Measurements from ENCODE around the gene S100A11. TPM values are rescaled to one million over a fixed set of nuclear protein-coding genes. Genes with fewer than 3 reads are reported as not detected.

The S100A11 gene
- polyA plus RNA-seq, 1 of the 3 experiments (the other 2 are of a cell fraction), result 736 TPM

GRCh38 chr1:151998611-151999362 is 38.0 kb downstream of the S100A11 start:
- Histone ChIP-seq H3K27me3 (ENCODE audit: insufficient read depth) (peaks cover 15% of the 10 kb centered on the region), H3K4me3 (ENCODE audit: low read depth in 2 of 2, low read length in 1 of 2) (no peak overlapping the region), H3K79me2 (ENCODE audit: insufficient read depth) (no peaks in the 10 kb centered on the region), H3K36me3 (replicated peaks in 1 of 2; ENCODE audit: control insufficient read depth in 1 of 2, insufficient read depth in 2 of 2, low read length in 1 of 2) (no peaks in the 10 kb centered on the region), H3K9me3 (no peaks in the 10 kb centered on the region), H3K9ac (no peak overlapping the region), H2AFZ (ENCODE audit: low read depth) (no peak overlapping the region), H3K27ac (ENCODE audit: low read depth in 2 of 2, low read length in 1 of 2) (no peak overlapping the region), H4K20me1 (ENCODE audit: insufficient read depth) (peaks cover 4% of the 10 kb centered on the region; the same call in 1 of the 2 replicates), H3K4me2 (no peak overlapping the region), H3K9me2 (no peaks in the 10 kb centered on the region), H3K4me1 (ENCODE audit: control insufficient read depth in 1 of 2, insufficient read depth in 2 of 2, low read depth in 1 of 2, low read length in 1 of 2) (peaks cover 4 to 8% of the 10 kb centered on the region in 2 experiments; a peak in 3 of 4 replicates), H3F3A (replicated peaks; ENCODE audit: insufficient read depth) (peaks cover 25% of the 10 kb centered on the region)
- TF ChIP-seq MEF2A (IDR thresholded peaks at IDR 0.05; ENCODE audit: borderline replicate concordance, low read depth) (no peak), TCF12 (IDR thresholded peaks at IDR 0.05) (no peak), GABPA (IDR thresholded peaks at IDR 0.05; ENCODE audit: low read depth) (no peak), RAD21 (IDR thresholded peaks at IDR 0.05; ENCODE audit: low read length) (no peak)
- DNase-seq, result no peak
- CTCF ChIA-PET, result interaction anchor here (0.8 to 8.2 kb wide), 6 partner anchors 11 to 109 kb away, joined by 3 to 172 read pairs (median 4); no protein-coding TSS in a partner anchor
- POLR2A ChIA-PET, result no interaction called here

- Histone ChIP-seq H3K27me3 (ENCODE audit: insufficient read depth) (peaks cover under 1% of the 10 kb centered on the region; the same call in 1 of the 2 replicates), H3K27ac (ENCODE audit: low read depth in 2 of 2, low read length in 1 of 2) (no peak overlapping the region), H4K20me1 (ENCODE audit: insufficient read depth) (peaks cover 4% of the 10 kb centered on the region; the same call in 1 of the 2 replicates), H3K36me3 (replicated peaks in 1 of 2; ENCODE audit: control insufficient read depth in 1 of 2, insufficient read depth in 2 of 2, low read length in 1 of 2) (no peaks in the 10 kb centered on the region), H3K9me2 (no peaks in the 10 kb centered on the region), H3K9me3 (no peaks in the 10 kb centered on the region), H3K4me1 (ENCODE audit: control insufficient read depth in 1 of 2, insufficient read depth in 2 of 2, low read depth in 1 of 2, low read length in 1 of 2) (peaks cover 5 to 8% of the 10 kb centered on the region in 2 experiments; a peak in 3 of 4 replicates), H2AFZ (ENCODE audit: low read depth) (no peak overlapping the region), H3K4me2 (no peak overlapping the region), H3K79me2 (ENCODE audit: insufficient read depth) (peaks cover 10% of the 10 kb centered on the region), H3F3A (replicated peaks; ENCODE audit: insufficient read depth) (peaks cover 25% of the 10 kb centered on the region), H3K4me3 (ENCODE audit: low read depth in 2 of 2, low read length in 1 of 2) (no peak overlapping the region), H3K9ac (no peak overlapping the region)
- ChIA-PET CTCF (interaction anchor here (1.0 to 8.2 kb wide), 3 partner anchors 14 to 60 kb away, joined by 3 to 172 read pairs (median 3); no protein-coding TSS in a partner anchor), POLR2A (no interaction called here)
- WGBS (ENCODE audit: low lambda C conversion rate), result 10% methylated on average over 1 of the region's 1 CpG
- DNase-seq, result no peak
- no peak for TF ChIP-seq EZH2phosphoT487 (IDR thresholded peaks at IDR 0.05; ENCODE audit: borderline replicate concordance, low read depth)
- TF ChIP-seq TEAD4 (IDR thresholded peaks at IDR 0.05; ENCODE audit: borderline replicate concordance, insufficient read depth), result no peak
- TF ChIP-seq TCF12 (IDR thresholded peaks at IDR 0.05), result no peak
- TF ChIP-seq ELF1 (IDR thresholded peaks at IDR 0.05), result no peak
- TF ChIP-seq SMC3 (IDR thresholded peaks at IDR 0.05; ENCODE audit: low read depth, low read length), result no peak
- TF ChIP-seq RFX5 (IDR thresholded peaks at IDR 0.05; ENCODE audit: low read length), result no peak
- no peak for TF ChIP-seq MEF2A (IDR thresholded peaks at IDR 0.05; ENCODE audit: borderline replicate concordance, low read depth)
- no peak for TF ChIP-seq NRF1 (IDR thresholded peaks at IDR 0.05; ENCODE audit: low read depth, low read length)
- TF ChIP-seq ZBTB33 (IDR thresholded peaks at IDR 0.05; ENCODE audit: borderline replicate concordance, low read depth), result no peak
- TF ChIP-seq IRF3 (IDR thresholded peaks at IDR 0.05; ENCODE audit: low read depth, low read length), result no peak
- no peak for TF ChIP-seq CTCF (IDR thresholded peaks at IDR 0.05)
- TF ChIP-seq REST (IDR thresholded peaks at IDR 0.05; ENCODE audit: low read depth, low read length), result no peak
- TF ChIP-seq MXI1 (IDR thresholded peaks at IDR 0.05; ENCODE audit: low read depth, low read length), result no peak
- no peak for TF ChIP-seq POLR2AphosphoS5 (IDR thresholded peaks at IDR 0.05; ENCODE audit: low read depth, low read length)
- TF ChIP-seq USF2 (IDR thresholded peaks at IDR 0.05; ENCODE audit: borderline replicate concordance, low read depth, low read length), result no peak
Observed at GRCh38 chr1:151997284-151997570, 39.6 kb downstream of the S100A11 start.
